Loucy (cell line): ENCODE data around the gene NABP2.

Source experiments
- H2AFZ ChIP-seq: fragments of 200-600 bp; sonication (generic); 2 replicates; pipeline ENCODE4 v1.6.0; 2016; ENCODE audit warnings: antibody characterized with exemption, mild to moderate bottlenecking, low read length, moderate library complexity
- H3F3A ChIP-seq: fragments of 200-600 bp; 2 replicates; pipeline ENCODE4 v1.6.0; 2016; ENCODE audit warnings: antibody characterized with exemption, low read depth, mild to moderate bottlenecking
- H3K27me3 ChIP-seq: fragments of 200-600 bp; sonication (generic); 2 replicates; pipeline ENCODE4 v1.6.1; 2014; ENCODE audit warnings: low read length, mild to moderate bottlenecking; ENCODE audit not compliant: insufficient read depth, poor library complexity, severe bottlenecking
- H3K36me3 ChIP-seq: fragments of 200-600 bp; sonication (generic); 2 replicates; pipeline ENCODE4 v1.6.1; 2016; ENCODE audit warnings: low read length; ENCODE audit not compliant: insufficient read depth
- H3K4me1 ChIP-seq: fragments of 200-600 bp; sonication (generic); 2 replicates; pipeline ENCODE4 v1.5.1; 2014; ENCODE audit warnings: low read length, mild to moderate bottlenecking; ENCODE audit not compliant: insufficient read depth, poor library complexity, severe bottlenecking
- H3K4me2 ChIP-seq: fragments of 200-600 bp; sonication (generic); 2 replicates; pipeline ENCODE4 v1.6.0; 2014; ENCODE audit warnings: antibody characterized with exemption, low read length, low read depth, mild to moderate bottlenecking; ENCODE audit not compliant: poor library complexity, severe bottlenecking
- H3K4me3 ChIP-seq: fragments of 200-600 bp; sonication (generic); 2 replicates; pipeline ENCODE4 v1.5.1; 2014; ENCODE audit warnings: low read length, mild to moderate bottlenecking, mixed read lengths; ENCODE audit not compliant: poor library complexity, severe bottlenecking
- H3K79me2 ChIP-seq: fragments of 200-600 bp; sonication (generic); 2 replicates; pipeline ENCODE4 v1.6.1; 2014; ENCODE audit warnings: low read length; ENCODE audit not compliant: insufficient read depth
- H3K9ac ChIP-seq: fragments of 200-600 bp; sonication (generic); 2 replicates; pipeline ENCODE4 v1.6.0; 2014; ENCODE audit warnings: mild to moderate bottlenecking, low read depth, low read length, moderate library complexity; ENCODE audit not compliant: poor library complexity, severe bottlenecking
- H3K9me2 ChIP-seq: fragments of 200-600 bp; sonication (generic); replicated peaks from 2 replicates; pipeline ENCODE4 v1.6.1; 2016; ENCODE audit warnings: low read depth, low read length, mixed read lengths
- H3K9me3 ChIP-seq: fragments of 200-600 bp; sonication (generic); 2 replicates; pipeline ENCODE4 v1.6.1; 2014; ENCODE audit warnings: mild to moderate bottlenecking, antibody characterized with exemption, low read length, low read depth; ENCODE audit not compliant: insufficient read depth
- H4K20me1 ChIP-seq: fragments of 200-600 bp; sonication (generic); 2 replicates; pipeline ENCODE4 v1.6.0; 2014; ENCODE audit warnings: antibody characterized with exemption, low read length, mild to moderate bottlenecking; ENCODE audit not compliant: insufficient read depth, poor library complexity, severe bottlenecking
- EZH2phosphoT487 ChIP-seq: fragments of 200-600 bp; IDR thresholded peaks from 2 replicates; pipeline ENCODE4 v1.6.1; 2018; ENCODE audit warnings: antibody characterized with exemption, mild to moderate bottlenecking, moderate library complexity, borderline replicate concordance
- TF ChIP-seq, protein P1 (sequence below): fragments of 200-600 bp; sonication (generic); conservative IDR thresholded peaks from 2 replicates; pipeline ENCODE4 v1.5.1; 2014; ENCODE audit warnings: mild to moderate bottlenecking, antibody characterized with exemption, low read length

The NABP2 gene

DNA sequence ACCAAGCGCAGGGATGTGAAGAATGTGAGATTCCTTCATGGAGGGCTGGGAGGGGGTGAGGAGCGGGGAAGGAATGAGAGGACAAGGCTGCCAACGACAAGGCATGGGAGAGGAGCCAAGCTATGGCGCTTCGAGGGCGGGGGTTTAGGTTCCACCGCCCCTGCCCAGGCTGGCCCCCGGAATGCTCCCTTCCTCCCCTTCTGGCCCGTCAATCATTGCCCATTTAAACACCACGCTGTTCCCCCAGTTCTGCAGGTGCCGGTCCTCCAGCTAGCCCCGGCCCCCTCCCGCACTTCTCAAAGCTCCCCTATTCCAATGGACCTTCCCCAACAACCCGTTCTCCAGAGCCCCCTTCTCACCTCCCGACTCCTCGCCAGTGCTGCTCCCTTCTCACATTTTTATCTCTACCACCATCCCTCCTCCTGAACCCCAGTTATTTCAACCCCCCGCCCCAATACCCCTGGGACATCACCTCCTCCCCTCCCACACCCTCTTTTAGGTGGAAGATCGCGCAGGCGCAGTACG, 2.8 kb upstream of the NABP2 start:
- Histone ChIP-seq H3K79me2 (peaks cover 25% of the 10 kb centered on the region), H3K27me3 (no peaks in the 10 kb centered on the region), H2AFZ (peak overlapping the region; percentile 73), H3K9me3 (no peaks in the 10 kb centered on the region), H3K9me2 (no peaks in the 10 kb centered on the region), H3F3A (no peaks in the 10 kb centered on the region), H3K36me3 (no peaks in the 10 kb centered on the region), H3K4me3 (peak overlapping the region; percentile 90), H4K20me1 (peaks cover 6% of the 10 kb centered on the region), H3K4me1 (peaks cover 28% of the 10 kb centered on the region), H3K4me2 (peak overlapping the region; percentile 98), H3K9ac (peak overlapping the region; percentile 89)
- no peak for TF ChIP-seq EZH2phosphoT487

DNA sequence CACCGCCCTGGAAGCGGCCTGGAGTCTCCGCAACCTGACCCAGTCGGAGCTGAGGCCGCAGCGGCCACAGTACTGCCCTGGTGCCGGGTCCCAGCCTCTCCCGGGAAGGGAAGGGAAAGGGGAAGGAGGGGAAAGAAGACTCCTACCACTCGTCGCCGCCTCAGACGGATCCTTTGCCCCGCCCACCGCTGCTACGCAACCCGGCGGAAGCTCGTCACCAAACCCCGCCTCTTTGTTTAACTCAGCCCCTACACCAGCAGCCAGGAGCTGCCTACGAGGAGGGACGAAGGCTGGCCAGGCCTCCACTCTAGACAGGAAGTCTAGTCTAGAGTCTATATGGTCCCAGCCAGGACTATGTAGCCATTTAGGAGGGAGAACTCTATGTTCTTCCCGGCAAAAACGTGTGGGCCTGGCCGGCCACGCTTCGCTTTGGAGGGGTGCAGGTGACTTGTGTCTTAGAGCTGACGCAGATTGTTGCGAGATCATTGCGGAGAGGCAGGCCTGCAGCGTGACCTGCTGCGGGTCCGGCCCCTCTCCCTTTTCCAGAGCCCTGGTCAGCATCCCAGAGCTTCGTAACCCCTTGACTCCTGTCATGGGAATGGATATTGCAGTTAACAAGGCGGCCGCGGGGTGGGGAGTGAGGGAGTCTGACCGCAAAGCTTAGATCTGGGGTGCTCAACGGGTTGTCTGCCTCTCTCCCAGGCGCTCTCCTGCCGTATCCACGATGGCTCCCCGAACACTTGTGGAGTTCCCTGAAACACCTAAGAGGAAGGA, 2.2 kb upstream of the NABP2 start, which contains the start of gene RNF41:
TSS of gene RNF41 (minus strand) at position 166 of the 774 bp plus-strand sequence. CDS start 7,875 bp downstream, outside the sequence.
- TF ChIP-seq, protein P1, sequence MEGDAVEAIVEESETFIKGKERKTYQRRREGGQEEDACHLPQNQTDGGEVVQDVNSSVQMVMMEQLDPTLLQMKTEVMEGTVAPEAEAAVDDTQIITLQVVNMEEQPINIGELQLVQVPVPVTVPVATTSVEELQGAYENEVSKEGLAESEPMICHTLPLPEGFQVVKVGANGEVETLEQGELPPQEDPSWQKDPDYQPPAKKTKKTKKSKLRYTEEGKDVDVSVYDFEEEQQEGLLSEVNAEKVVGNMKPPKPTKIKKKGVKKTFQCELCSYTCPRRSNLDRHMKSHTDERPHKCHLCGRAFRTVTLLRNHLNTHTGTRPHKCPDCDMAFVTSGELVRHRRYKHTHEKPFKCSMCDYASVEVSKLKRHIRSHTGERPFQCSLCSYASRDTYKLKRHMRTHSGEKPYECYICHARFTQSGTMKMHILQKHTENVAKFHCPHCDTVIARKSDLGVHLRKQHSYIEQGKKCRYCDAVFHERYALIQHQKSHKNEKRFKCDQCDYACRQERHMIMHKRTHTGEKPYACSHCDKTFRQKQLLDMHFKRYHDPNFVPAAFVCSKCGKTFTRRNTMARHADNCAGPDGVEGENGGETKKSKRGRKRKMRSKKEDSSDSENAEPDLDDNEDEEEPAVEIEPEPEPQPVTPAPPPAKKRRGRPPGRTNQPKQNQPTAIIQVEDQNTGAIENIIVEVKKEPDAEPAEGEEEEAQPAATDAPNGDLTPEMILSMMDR, result 0 out of 2 replicates have a peak, but pooled peaks have one; percentile 10
- TF ChIP-seq EZH2phosphoT487, result no peak
- H3K9me2 ChIP-seq, result no peaks in the 10 kb centered on the region
- no peaks in the 10 kb centered on the region for H3K27me3 ChIP-seq
- H3F3A ChIP-seq, result no peaks in the 10 kb centered on the region
- H3K79me2 ChIP-seq, result peaks cover 25% of the 10 kb centered on the region
- H3K4me1 ChIP-seq, result peaks cover 28% of the 10 kb centered on the region
- peak within 1 kb of the TSS; percentile 78 for H2AFZ ChIP-seq
- H3K9me3 ChIP-seq, result no peaks in the 10 kb centered on the region
- H3K9ac ChIP-seq, result peak within 1 kb of the TSS; percentile 89
- peak within 1 kb of the TSS; percentile 98 for H3K4me2 ChIP-seq
- H3K36me3 ChIP-seq, result no peaks in the 10 kb centered on the region
- peak within 1 kb of the TSS; percentile 90 for H3K4me3 ChIP-seq
- H4K20me1 ChIP-seq, result peaks cover 6% of the 10 kb centered on the region

DNA sequence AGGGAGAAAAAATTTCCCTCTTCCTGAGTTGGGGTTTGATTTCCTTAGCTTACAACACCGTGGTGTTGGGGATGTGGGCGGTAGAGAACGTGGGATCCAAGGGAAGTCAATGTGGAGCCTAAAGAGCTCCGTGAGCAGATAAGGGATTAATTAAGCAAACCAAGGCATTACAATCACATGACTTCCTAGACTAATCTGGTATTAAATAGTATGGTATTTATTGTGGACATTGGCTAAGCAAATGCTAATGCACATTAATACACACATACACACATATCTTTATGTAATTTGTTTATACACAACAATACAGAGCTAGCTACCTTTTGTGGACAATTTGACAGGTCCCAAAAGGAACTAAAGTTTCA, 1.6 kb upstream of the NABP2 start:
- peak overlapping the region; percentile 78; the same call in 1 of the 2 replicates for H2AFZ ChIP-seq
- H3K4me2 ChIP-seq, result peak overlapping the region; percentile 98
- H3K9me2 ChIP-seq, result no peaks in the 10 kb centered on the region
- peaks cover 25% of the 10 kb centered on the region for H3K79me2 ChIP-seq
- H3K27me3 ChIP-seq, result no peaks in the 10 kb centered on the region
- H3F3A ChIP-seq, result no peaks in the 10 kb centered on the region
- TF ChIP-seq EZH2phosphoT487, result no peak
- TF ChIP-seq, protein P1, result no peak
- H3K4me3 ChIP-seq, result peak overlapping the region; percentile 90
- H4K20me1 ChIP-seq, result peaks cover 6% of the 10 kb centered on the region
- H3K9ac ChIP-seq, result peak overlapping the region; percentile 89
- H3K4me1 ChIP-seq, result peaks cover 28% of the 10 kb centered on the region
- no peaks in the 10 kb centered on the region for H3K36me3 ChIP-seq
- H3K9me3 ChIP-seq, result no peaks in the 10 kb centered on the region
